ENCODE data around the gene SLC37A1.

The SLC37A1 gene

GRCh38 chr21:42546433-42546832 lies 32.8 kb downstream of the SLC37A1 start:
- no peak for DNase-seq

DNA sequence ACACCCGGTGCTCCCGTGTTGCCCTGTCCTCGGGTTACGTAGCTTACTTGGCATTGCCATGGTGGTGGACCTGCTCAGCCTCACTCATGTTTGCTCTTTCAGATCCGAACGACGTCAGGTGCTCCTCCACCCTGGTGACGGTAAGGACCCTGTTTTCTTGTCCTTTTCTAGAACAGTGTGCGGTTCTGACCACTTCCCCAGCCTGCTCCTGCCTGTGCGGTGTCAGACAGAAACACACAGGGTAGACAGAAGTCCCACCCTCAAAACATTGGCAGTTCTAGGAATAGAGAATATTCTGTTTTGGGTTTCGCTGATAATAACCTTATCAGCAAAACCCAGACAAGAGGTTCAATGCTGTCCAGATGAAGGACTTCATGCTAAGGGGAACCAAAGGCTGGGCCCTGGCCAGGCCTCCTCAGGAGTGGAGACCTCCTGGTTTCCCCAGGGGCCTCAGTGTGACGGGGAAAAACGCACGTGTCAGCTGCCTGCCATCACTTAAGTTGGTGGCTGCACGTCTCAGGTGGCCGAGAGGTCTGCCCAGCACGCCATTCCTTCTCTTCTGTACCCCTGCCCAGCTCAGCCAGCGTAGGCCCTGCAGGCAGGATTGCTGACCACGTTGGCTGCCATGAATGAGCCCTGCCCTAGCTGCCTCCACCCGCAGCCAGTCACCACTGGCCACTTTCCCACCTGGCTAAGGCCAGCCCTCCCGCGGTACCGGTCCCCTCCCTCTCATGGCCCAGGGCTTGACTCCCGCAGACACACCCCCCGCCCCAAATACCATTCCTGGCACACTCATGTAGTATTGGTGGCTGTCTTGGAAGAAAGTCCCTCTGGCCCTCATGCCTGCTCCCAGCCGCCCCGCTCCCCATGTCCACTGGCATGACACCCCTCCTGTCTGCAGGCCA lies 33.6 kb downstream of the SLC37A1 start:
- DNase-seq: no peak

DNA sequence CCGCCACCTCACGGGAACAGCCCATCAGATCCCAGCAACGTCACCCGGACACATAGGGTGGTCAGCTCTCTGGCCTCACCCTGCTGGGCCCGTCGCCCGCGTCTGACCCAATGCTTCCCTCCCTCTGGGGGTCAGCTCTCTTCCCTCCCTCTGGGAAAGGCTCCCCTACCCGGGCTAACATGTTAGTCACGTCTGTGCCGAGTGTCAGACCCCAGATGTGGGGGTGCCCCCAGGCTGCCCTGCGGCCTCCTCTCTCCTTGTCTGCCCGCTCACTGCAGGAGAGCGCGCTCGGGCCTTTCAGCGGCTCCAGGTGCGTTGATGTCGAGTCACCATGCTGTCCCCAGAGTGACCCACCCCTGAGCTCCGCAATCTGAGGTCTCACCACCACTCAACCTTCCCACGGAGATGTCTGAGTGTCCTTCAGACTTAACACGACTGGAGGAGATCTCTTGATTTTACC lies 34.3 kb downstream of the SLC37A1 start:
- DNase-seq: no peak

DNA sequence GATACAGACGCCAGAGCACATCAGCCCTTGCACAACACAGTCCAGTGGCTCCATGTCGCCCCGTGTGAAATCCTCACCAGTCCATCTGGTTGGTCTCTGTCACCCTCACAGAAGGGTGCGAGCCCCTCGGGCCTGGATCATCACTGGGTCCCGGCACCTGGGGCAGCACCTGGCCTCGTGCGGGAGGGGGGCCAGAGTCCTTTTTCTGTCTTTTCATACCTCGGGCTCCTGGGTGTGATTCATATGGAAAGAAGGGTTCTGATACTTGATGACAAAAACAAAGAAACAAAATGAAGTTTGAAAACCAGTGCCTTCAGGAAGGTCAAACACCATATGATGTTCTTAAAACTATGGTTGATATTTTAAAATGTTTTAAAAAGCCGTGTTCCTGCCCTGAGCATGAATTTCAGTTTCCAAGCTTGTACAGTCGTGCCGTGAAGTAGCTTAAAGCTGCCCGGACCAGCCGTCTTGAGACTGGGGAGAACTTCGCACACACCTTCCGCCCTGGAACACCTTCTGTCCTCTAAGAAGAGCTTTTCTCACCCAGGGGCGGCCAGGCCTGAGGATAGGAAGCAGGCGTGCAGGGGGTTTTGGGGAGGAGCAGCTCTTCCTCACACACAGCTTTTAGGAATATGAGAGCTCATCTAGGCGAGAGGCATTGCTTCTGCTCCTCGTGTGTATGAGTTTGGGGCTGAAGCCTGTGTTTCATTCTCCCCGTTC lies 35.2 kb downstream of the SLC37A1 start:
- no peak for DNase-seq

DNA sequence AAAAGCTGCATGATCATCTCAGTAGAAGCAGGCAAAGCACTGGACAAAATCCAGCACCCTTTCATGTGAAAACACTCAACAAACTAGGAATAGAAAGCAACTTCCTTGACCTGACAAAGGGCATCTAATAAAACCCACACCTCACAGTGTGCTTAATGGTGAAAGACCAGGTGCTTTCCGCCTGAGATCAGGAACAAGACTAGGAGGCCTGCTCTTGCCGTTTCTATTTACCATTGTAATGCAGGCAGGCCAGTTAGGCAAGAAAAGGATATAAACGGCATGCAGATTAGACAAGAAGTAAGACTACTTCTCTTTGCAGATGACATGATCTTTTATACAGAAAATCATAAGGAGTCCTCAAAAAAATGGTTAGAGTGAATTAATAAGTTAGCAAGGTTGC lies 37.2 kb downstream of the SLC37A1 start:
- DNase-seq: no peak

GRCh38 chr21:42552407-42553336 lies 39.0 kb downstream of the SLC37A1 start:
- DNase-seq: no peak

- no peak for DNase-seq
Measured at GRCh38 chr21:42553435-42553834, 39.8 kb downstream of the SLC37A1 start.

- no peak for DNase-seq
Measured at GRCh38 chr21:42554251-42554961, 40.8 kb downstream of the SLC37A1 start.

DNA sequence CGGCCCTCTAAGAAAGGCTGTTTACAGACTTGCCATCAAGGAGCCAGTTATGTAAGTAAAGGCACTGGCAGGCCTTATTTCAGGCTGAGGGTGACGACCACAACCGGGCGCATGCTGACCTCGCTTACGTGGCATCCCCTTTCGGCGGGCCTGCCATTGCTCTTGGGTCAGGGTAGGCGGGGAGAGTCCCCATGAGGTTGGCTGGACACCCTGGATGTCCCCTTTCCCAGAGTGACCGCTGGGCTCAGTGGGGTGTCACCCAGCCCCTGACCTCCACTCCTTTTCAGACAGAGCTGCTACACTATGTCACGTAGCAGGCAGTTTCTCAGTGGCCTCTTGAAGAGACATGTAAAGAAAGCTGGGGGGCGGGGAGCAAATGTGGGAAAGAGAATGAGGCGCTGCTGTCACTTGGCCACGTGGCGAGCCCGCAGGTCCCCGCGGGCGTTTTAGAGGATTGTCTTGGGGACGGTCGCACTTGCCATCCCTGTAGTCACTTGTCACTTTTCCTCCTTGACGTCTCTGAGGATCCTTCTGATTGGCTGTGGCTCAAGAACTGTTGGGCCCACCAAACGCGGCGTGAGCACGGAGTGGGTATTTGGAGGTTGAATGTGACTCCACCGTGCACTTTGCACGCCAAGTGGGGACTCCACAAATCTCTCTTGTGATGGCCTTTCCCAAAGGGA lies 42.2 kb downstream of the SLC37A1 start:
- no peak for DNase-seq

GRCh38 chr21:42556476-42556875 lies 42.8 kb downstream of the SLC37A1 start:
- DNase-seq: no peak

GRCh38 chr21:42556960-42557359 lies 43.3 kb downstream of the SLC37A1 start:
- DNase-seq: no peak

DNA sequence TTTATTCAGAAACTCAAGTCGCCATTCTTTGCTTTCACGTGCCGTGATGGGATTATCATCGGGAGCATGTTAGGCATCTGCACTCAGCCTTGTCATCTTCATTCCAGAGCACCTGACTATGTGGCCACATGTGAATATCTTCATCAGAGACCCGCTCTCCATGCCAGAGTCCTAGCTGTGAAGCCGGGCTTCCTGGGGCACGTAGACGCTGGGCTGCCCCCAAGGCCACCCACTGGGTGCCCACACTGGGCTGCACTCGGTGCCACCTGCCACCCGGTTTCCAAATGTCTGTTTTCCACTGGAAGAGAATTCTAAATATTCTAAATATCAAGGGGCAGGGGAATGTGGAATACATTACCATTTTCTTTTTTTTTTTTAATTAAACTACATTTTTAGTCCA lies 43.8 kb downstream of the SLC37A1 start:
- no peak for DNase-seq

DNA sequence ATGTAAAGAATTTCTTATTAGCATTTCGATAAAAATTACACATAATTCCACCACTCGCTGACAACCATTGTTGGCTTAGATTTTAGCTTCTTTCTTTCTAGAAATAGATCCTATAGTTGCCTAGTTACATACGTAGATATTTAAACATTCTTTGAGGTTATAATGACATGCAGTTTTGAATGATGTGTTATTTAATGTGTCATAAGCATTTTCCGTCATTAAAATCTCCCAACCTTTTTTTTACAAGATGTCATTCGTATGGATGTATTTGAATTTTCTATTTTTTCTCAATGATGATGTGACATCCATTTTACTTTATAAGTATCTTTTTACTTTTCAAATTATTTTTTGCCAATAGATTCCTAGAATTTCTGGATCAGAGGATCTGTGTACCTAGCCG lies 44.7 kb downstream of the SLC37A1 start:
- no peak for DNase-seq

DNA sequence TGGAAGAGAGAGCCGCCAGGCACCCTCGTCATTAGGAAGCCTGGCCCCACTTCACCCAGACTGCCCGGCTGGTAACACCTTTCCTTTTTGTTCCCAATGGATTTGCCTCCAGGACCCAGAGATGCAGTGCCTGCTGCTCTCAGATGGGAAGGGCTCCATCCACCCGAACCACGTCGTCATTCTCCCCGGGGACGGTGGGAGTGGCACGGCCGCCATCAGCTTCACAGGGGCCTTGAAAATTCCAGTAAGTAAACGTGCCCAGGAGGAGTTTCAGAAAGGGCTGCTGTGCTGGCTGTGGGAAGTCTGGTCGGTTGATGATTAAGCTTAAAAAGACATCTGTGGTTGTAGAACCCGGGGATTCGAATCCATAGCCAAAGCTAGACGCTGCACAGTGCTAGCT lies 45.2 kb downstream of the SLC37A1 start:
- DNase-seq: no peak

- DNase-seq: no peak
Measured at GRCh38 chr21:42559326-42559725, 45.7 kb downstream of the SLC37A1 start.

- DNase-seq: no peak
Measured at GRCh38 chr21:42560517-42561179, 47.0 kb downstream of the SLC37A1 start.

GRCh38 chr21:42561762-42562650 lies 48.4 kb downstream of the SLC37A1 start:
- DNase-seq: no peak

DNA sequence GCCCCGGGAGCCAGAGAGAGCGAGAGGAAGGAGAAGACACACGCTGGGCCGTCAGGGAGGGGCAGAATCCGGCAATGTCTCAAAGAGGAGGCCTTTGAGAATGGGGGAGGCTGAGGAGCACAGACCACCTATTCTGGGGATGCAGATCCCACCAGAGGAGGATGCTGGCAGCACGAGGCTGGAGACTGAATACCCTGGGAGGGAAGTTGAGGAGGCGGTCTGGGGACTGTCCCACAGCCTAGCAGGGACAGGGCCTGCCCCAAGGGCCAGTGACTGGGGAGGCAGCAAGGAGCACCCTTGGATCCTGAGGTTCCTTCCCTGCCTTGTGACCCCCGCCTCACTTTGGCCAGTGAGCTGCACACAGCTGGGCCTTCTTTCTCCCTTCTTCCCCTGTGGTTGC lies 49.2 kb downstream of the SLC37A1 start:
- DNase-seq: no peak

- no peak for DNase-seq
Measured at GRCh38 chr21:42563261-42563660, 49.6 kb downstream of the SLC37A1 start.

- no peak for DNase-seq
Measured at GRCh38 chr21:42563686-42564085, 50.0 kb downstream of the SLC37A1 start.
